Activated T-helper 9 cell treated with anti-CD3 and anti-CD28 coated beads, Interleukin-2, amount 50 U/mL, for 16 hours (primary cell): ENCODE data around the gene HSCB.
A peak's percentile ranks its signal among the peaks of the same experiment; 100 is the strongest.
"Not testable (repeated sequence)": the region's sequence is repeated elsewhere in the genome, so short reads cannot be mapped to it uniquely, and the experiment has no call there.

Experiments
- DNase-seq: peaks from one replicate; pipeline ENCODE4 v3.0.0-alpha.2; 2020; ENCODE audit warnings: low read depth

The HSCB gene

GRCh38 chr22:28741785-28742561 lies at the start of gene HSCB, which contains the start of gene CHEK2:
HSCB (plus strand) TSS chr22:28742039; CDS start chr22:28742096, 57 bp downstream.
CHEK2 (minus strand) TSS chr22:28741820; CDS start chr22:28734721, 7,099 bp downstream.
- peak; percentile 96 for DNase-seq

- not testable (repeated sequence) for DNase-seq
Measured at GRCh38 chr22:28693041-28693760, 48.6 kb upstream of the HSCB start.

GRCh38 chr22:28702891-28703290 lies 38.9 kb upstream of the HSCB start:
- no peak for DNase-seq

- DNase-seq: no peak
Measured at GRCh38 chr22:28703436-28703835, 38.4 kb upstream of the HSCB start.

- no peak for DNase-seq
Measured at GRCh38 chr22:28706845-28707244, 35.0 kb upstream of the HSCB start.

GRCh38 chr22:28710107-28710506 lies 31.7 kb upstream of the HSCB start:
- no peak for DNase-seq

- no peak for DNase-seq
Measured at GRCh38 chr22:28710576-28711191, 31.2 kb upstream of the HSCB start.

GRCh38 chr22:28711341-28711740 lies 30.5 kb upstream of the HSCB start:
- DNase-seq: no peak

- DNase-seq: no peak
Measured at GRCh38 chr22:28711820-28712777, 29.7 kb upstream of the HSCB start.

GRCh38 chr22:28714043-28714628 lies 27.7 kb upstream of the HSCB start:
- DNase-seq: no peak

GRCh38 chr22:28715611-28716010 lies 26.2 kb upstream of the HSCB start:
- DNase-seq: no peak

- DNase-seq: no peak
Measured at GRCh38 chr22:28716686-28717085, 25.2 kb upstream of the HSCB start.

GRCh38 chr22:28718044-28718443 lies 23.8 kb upstream of the HSCB start:
- DNase-seq: no peak

GRCh38 chr22:28728002-28728401 lies 13.8 kb upstream of the HSCB start:
- DNase-seq: no peak

GRCh38 chr22:28728621-28729313 lies 13.1 kb upstream of the HSCB start:
- DNase-seq: no peak

GRCh38 chr22:28730179-28730578 lies 11.7 kb upstream of the HSCB start:
- no peak for DNase-seq

- DNase-seq: no peak
Measured at GRCh38 chr22:28734393-28734792, 7.4 kb upstream of the HSCB start.

- DNase-seq: no peak
Measured at GRCh38 chr22:28736301-28737155, 5.3 kb upstream of the HSCB start.

GRCh38 chr22:28737701-28738100 lies 4.1 kb upstream of the HSCB start:
- no peak for DNase-seq

GRCh38 chr22:28738876-28739275 lies 3.0 kb upstream of the HSCB start:
- not testable (repeated sequence) for DNase-seq
